MCF 10A (cell line): ENCODE results near the gene CHST3. TPM values are rescaled to one million over a fixed set of nuclear protein-coding genes. Genes with fewer than 3 reads are reported as not detected.
"Not testable (repeated sequence)": the region's sequence is repeated elsewhere in the genome, so short reads cannot be mapped to it uniquely, and the experiment has no call there.

ENCODE experiments used
- Bru-seq: library from RNA; stranded (reverse); fragments of 400-500 nt; gene quantifications from one replicate; lab custom pipeline; 2021; lab: Mats Ljungman, UMichigan
- BruChase-seq, 2 experiments: library from RNA; stranded (reverse); fragments of 400-500 nt; gene quantifications; one replicate each; lab custom pipeline; 2021; lab: Mats Ljungman, UMichigan
- BruUV-seq: library from RNA; stranded (reverse); fragments of 400-500 nt; replicated peaks from 2 replicates; lab custom pipeline; 2021; lab: Mats Ljungman, UMichigan
- CTCF ChIA-PET: fragments of 300-600 bp; sonication (Branson Sonifier 250); formaldehyde crosslinking; extraction: SDS; loops from one replicate; lab custom pipeline; 2021; ENCODE audit warnings: antibody characterized with exemption, inconsistent platforms; lab: Yijun Ruan, JAX
- POLR2A ChIA-PET: fragments of 300-600, 350-650 bp; sonication (Branson Sonifier 250); formaldehyde crosslinking; extraction: SDS; loops from one replicate; lab custom pipeline; 2020; ENCODE audit warnings: antibody characterized with exemption, inconsistent platforms; lab: Yijun Ruan, JAX
- DNase-seq: peaks from one replicate; pipeline ENCODE4 v3.0.0-alpha.2; 2018; ENCODE audit not compliant: unreplicated experiment
- H3K27ac Mint-ChIP-seq: one replicate; pipeline ENCODE4 v1.8.0; 2022; ENCODE audit warnings: mild to moderate bottlenecking, low read depth, mixed read lengths; ENCODE audit not compliant: unreplicated experiment
- H3K27me3 Mint-ChIP-seq: one replicate; pipeline ENCODE4 v1.8.0; 2022; ENCODE audit warnings: mixed read lengths; ENCODE audit not compliant: insufficient read depth, unreplicated experiment
- H3K36me3 Mint-ChIP-seq: one replicate; pipeline ENCODE4 v1.8.0; 2022; ENCODE audit warnings: mild to moderate bottlenecking, moderate library complexity, mixed read lengths; ENCODE audit not compliant: insufficient read depth, unreplicated experiment
- H3K4me1 Mint-ChIP-seq: one replicate; pipeline ENCODE4 v1.8.0; 2022; ENCODE audit warnings: mixed read lengths; ENCODE audit not compliant: insufficient read depth, unreplicated experiment
- H3K4me3 Mint-ChIP-seq: one replicate; pipeline ENCODE4 v1.8.0; 2022; ENCODE audit warnings: mild to moderate bottlenecking, moderate library complexity, mixed read lengths; ENCODE audit not compliant: unreplicated experiment
- H3K9me3 Mint-ChIP-seq: one replicate; pipeline ENCODE4 v1.8.0; 2022; ENCODE audit warnings: mixed read lengths; ENCODE audit not compliant: unreplicated experiment
- CTCF ChIP-seq: fragments of 200-600 bp; IDR thresholded peaks from one replicate; pipeline ENCODE4 v1.8.0; 2022; ENCODE audit warnings: antibody characterized with exemption, mild to moderate bottlenecking; ENCODE audit not compliant: unreplicated experiment
- intact Hi-C: fragments of 100-400 bp; cut with micrococcal nuclease; formaldehyde crosslinking; loops from 2 replicates; pipeline ENCODE4 v1.14.1; 2022
- long read RNA-seq: library from polyadenylated mRNA; stranded (forward); transcript quantifications from one replicate; pipeline ENCODE4 v2.0.0, GENCODE V29; 2022
- total RNA-seq: library from RNA; stranded (reverse); gene quantifications from 2 replicates; pipeline ENCODE4 v1.2.3, GENCODE V29; 2022

Gene CHST3, protein sequence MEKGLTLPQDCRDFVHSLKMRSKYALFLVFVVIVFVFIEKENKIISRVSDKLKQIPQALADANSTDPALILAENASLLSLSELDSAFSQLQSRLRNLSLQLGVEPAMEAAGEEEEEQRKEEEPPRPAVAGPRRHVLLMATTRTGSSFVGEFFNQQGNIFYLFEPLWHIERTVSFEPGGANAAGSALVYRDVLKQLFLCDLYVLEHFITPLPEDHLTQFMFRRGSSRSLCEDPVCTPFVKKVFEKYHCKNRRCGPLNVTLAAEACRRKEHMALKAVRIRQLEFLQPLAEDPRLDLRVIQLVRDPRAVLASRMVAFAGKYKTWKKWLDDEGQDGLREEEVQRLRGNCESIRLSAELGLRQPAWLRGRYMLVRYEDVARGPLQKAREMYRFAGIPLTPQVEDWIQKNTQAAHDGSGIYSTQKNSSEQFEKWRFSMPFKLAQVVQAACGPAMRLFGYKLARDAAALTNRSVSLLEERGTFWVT
- total RNA-seq (28.7 and 29.3 TPM in 2 replicates), Bru-seq, nascent RNA (percentile 71 among the genes with signal in this experiment), BruChase-seq, experiment 1, labeled RNA remaining after a 6-hour chase (percentile 80 among the genes with signal in this experiment), BruChase-seq, experiment 2, labeled RNA remaining after a 2-hour chase (percentile 75 among the genes with signal in this experiment)
- long read RNA-seq, full-length matches to known transcripts = 6 of 44 reads
- long read RNA-seq, partial matches to known transcripts = 29 of 44 reads
- long read RNA-seq, other reads (novel, unspliced or antisense) = 9 of 44 reads

DNA sequence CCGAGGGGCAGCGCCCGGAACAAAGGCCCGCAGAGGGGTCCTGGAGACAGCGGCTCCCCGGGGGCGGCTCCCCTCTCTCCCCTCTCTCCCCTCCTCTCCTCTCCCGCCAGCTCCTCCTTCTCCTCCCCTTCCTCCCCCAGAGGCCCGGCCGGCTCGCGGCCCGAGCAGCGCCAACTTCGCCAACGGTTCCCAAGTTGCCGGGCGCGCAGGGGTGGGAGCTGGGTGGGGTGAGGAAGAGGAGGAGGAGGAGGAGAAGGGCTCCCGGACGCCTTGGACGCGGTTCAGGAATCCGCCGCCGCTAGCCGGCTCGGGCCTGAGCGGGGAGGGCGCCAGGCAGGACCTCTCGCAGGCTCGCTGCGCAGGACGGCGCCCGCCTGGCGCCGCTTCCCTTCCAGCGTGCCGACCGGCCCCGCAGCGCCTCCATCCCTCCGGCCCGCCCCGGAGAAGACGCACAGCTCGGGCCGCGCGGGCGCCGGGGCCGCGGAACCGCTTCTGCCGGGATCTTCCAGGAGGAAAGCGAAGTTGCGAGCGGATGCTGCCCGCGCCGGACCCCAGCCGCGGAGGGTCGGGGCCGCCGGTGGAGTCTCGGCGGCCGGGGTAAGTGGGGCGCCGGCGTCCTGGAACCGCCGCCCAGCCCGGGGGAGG is at the start of gene CHST3:
CHST3 (plus strand) TSS at position 298 of the 645 bp plus-strand sequence. CDS start 41,448 bp downstream, outside the sequence.
- H3K4me1 Mint-ChIP-seq = peaks cover 33% of the 10 kb centered on the region
- H3K27me3 Mint-ChIP-seq = no peaks in the 10 kb centered on the region
- BruUV-seq = no TSS peak
- no peaks in the 10 kb centered on the region for H3K9me3 Mint-ChIP-seq
- intact Hi-C loops = loop anchor here (2.0 kb wide), 2 partner anchors 45 to 81 kb away; no protein-coding TSS in a partner anchor
- no peak for TF ChIP-seq CTCF
- peak within 1 kb of the TSS; percentile 83 for H3K4me3 Mint-ChIP-seq
- H3K36me3 Mint-ChIP-seq = no peaks in the 10 kb centered on the region
- ChIA-PET POLR2A (interaction anchor here (0.6 to 4.1 kb wide), 12 partner anchors 8 to 1818 kb away, joined by 3 to 64 read pairs (median 6); partner anchors contain the start of genes NUDT13 and TYSND1), CTCF (interaction anchor here (0.5 to 0.6 kb wide), 2 partner anchors 45 to 505 kb away, joined by 3 read pairs; no protein-coding TSS in a partner anchor)
- DNase-seq = peak; percentile 55
- H3K27ac Mint-ChIP-seq = peak within 1 kb of the TSS; percentile 81

DNA sequence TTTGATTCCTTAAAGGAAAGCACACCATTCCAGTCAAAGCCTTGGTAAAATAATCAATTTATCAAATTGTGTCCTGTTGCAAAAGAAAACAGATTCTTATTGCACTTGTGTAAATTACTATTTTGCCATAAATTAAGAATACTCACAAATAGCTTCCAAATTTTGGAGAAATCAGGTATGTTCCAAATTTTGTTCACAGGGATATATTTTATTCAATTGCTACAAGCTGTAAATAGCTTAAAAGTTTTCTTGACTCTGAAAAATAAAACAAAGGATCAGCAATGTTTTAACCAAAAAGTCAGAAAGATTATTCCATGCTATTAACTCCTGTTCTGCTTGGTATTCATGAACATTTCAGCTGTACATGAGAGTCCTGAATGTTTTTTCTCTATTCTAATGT is 47.4 kb upstream of the CHST3 start:
- Mint-ChIP-seq H3K27ac (no peak overlapping the region), H3K9me3 (no peaks in the 10 kb centered on the region), H3K4me3 (no peak overlapping the region), H3K36me3 (no peaks in the 10 kb centered on the region), H3K4me1 (peaks cover 11% of the 10 kb centered on the region), H3K27me3 (no peaks in the 10 kb centered on the region)
- POLR2A ChIA-PET = interaction anchor here (0.6 to 1.6 kb wide), 2 partner anchors 13 to 80 kb away, joined by 3 to 4 read pairs; no protein-coding TSS in a partner anchor
- intact Hi-C loops = loop anchor here (1.0 kb wide), 1 partner anchor 127 kb away; no protein-coding TSS in a partner anchor
- no peak for DNase-seq
- CTCF ChIA-PET = interaction anchor here (0.8 to 2.0 kb wide), 4 partner anchors 14 to 313 kb away, joined by 4 to 11 read pairs (median 4); no protein-coding TSS in a partner anchor
- no peak for TF ChIP-seq CTCF
- BruUV-seq = no TSS peak

DNA sequence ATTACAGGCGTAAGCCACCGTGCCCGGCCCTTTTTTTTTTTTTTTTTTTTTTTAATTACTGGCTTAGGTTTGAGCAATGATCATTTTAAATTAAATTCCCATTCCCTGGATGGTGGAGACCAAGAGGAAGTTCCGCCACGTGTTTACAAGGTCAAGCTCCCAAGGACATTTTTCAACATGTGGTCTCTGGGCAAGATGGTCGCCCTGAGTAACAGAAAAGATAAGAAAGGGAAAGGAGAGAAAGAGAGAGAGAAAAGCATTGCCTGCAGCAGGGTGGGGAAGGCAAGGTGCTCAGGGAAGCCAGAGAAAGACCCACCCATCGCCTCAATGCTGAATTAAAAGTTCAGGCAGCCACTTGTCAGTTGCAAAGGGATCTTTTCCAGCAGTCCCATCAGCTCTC is 45.2 kb upstream of the CHST3 start:
- no peaks in the 10 kb centered on the region for H3K36me3 Mint-ChIP-seq
- intact Hi-C loops = no loop called here
- TF ChIP-seq CTCF = no peak
- no peaks in the 10 kb centered on the region for H3K27me3 Mint-ChIP-seq
- H3K4me1 Mint-ChIP-seq = peaks cover 11% of the 10 kb centered on the region
- no peak overlapping the region for H3K27ac Mint-ChIP-seq
- ChIA-PET POLR2A (no interaction called here), CTCF (interaction anchor here (0.6 to 1.4 kb wide), 4 partner anchors 19 to 1008 kb away, joined by 3 to 10 read pairs (median 3); no protein-coding TSS in a partner anchor)
- DNase-seq = no peak
- no TSS peak for BruUV-seq
- H3K4me3 Mint-ChIP-seq = no peak overlapping the region
- no peaks in the 10 kb centered on the region for H3K9me3 Mint-ChIP-seq

DNA sequence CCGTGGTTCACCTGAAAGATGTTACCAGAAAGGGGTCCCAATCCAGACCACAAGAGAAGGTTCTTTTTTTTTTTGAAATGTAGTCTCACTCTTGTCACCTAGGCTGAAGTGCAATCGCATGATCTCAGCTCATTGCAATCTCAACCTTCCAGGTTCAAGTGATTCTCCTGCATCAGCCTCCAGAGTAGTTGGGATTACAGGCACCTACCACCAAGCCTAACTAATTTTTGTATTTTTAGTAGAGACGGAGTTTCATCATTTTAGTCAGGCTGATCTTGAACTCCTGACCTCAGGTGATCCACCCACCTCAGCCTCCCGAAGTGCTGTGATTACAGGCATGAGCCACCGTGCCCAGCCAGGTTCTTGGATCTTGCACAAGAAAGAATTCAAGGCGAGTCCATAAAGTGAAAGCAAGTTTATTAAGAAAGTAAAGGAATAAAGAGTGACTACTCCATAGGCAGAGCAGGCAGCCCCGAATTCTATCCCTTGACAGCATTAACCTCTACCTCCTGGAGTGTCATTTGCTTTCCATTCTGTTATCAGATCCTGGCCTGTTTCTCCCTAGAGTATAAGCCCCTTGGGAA is 44.1 kb upstream of the CHST3 start:
- DNase-seq, H3K36me3 Mint-ChIP-seq, intact Hi-C loops, H3K27me3 Mint-ChIP-seq, H3K9me3 Mint-ChIP-seq, BruUV-seq, H3K4me3 Mint-ChIP-seq: not testable (repeated sequence)
- H3K4me1 Mint-ChIP-seq = peaks cover 11% of the 10 kb centered on the region
- CTCF ChIA-PET = interaction anchor here (1.4 kb wide), 1 partner anchor 128 kb away, joined by 4 read pairs; no protein-coding TSS in a partner anchor
- H3K27ac Mint-ChIP-seq = peak overlapping the region; percentile 65
- POLR2A ChIA-PET = interaction anchor here (0.6 kb wide), 1 partner anchor 39 kb away, joined by 5 read pairs; no protein-coding TSS in a partner anchor
